Sigmoid colon (tissue), 7 donors: Measurements from ENCODE around the gene OPCML. TPM values are rescaled to one million over a fixed set of nuclear protein-coding genes. Genes with fewer than 3 reads are reported as not detected.

Source experiments
- DNase-seq: peaks from one replicate; pipeline ENCODE4 v3.0.0-alpha.2; 2019
- H3K27ac ChIP-seq, 4 donors: fragments of 200-600 bp; sonication (generic); one replicate each; pipeline ENCODE4 v1.5.1; 2016 to 2019; ENCODE audit warnings: mild to moderate bottlenecking in 1 of 4
- H3K27me3 ChIP-seq, 3 donors: fragments of 200-600 bp; sonication (generic); one replicate each; pipeline ENCODE4 v1.5.1; 2019; ENCODE audit warnings: mild to moderate bottlenecking in 1 of 3
- H3K36me3 ChIP-seq, 4 donors: fragments of 200-600 bp; sonication (generic); one replicate each; pipeline ENCODE4 v1.5.1; 2016 to 2019
- H3K4me1 ChIP-seq, 4 donors: fragments of 200-600 bp; sonication (generic); one replicate each; pipeline ENCODE4 v1.5.1; 2017 to 2019
- H3K4me3 ChIP-seq, 4 donors: fragments of 200-600 bp; sonication (generic); one replicate each; pipeline ENCODE4 v1.5.1; 2017 to 2019; ENCODE audit warnings: mild to moderate bottlenecking in 2 of 4, moderate library complexity in 1 of 4
- H3K9me3 ChIP-seq, 4 donors: fragments of 200-600 bp in 3 of 4; sonication (generic) in 3 of 4; one replicate each; pipeline versions ENCODE4 v1.5.1 to v1.6.1; 2013 to 2019
- EP300 ChIP-seq, 4 donors: sonication (generic); formaldehyde crosslinking; IDR thresholded peaks; one replicate each; pipeline ENCODE4 v1.6.1; 2017; ENCODE audit warnings: antibody characterized with exemption in 4 of 4
- POLR2A ChIP-seq, 2 donors: fragments of 450-650 bp; IDR thresholded peaks; one replicate each; pipeline ENCODE4 v1.6.1; 2016; ENCODE audit warnings: antibody characterized with exemption in 2 of 2, mild to moderate bottlenecking in 2 of 2, moderate library complexity in 2 of 2
- POLR2AphosphoS5 ChIP-seq, 4 donors: sonication (generic); formaldehyde crosslinking; IDR thresholded peaks; one replicate each; pipeline ENCODE4 v1.6.1; 2017; ENCODE audit warnings: antibody characterized with exemption in 4 of 4
- WGBS, 2 donors: extraction: QIAGEN DNeasy Blood & Tissue Kit; methylation state at CpG; one replicate each; pipeline ENCODE4 v1.1.7; 2013; 5-methylcytosine and 5-hydroxymethylcytosine counted together
- intact Hi-C: fragments of 100-400 bp; cut with DNase I; formaldehyde crosslinking; loops from one replicate; pipeline ENCODE4 v1.15.1; 2023
- polyA plus RNA-seq, 3 donors: library from polyadenylated mRNA; stranded (reverse); fragments of 200-250 nt; gene quantifications; one replicate each; pipeline ENCODE4 v1.2.3, GENCODE V29; 2013
- total RNA-seq, 4 donors: library from RNA; depleted of rRNA; stranded (reverse); fragments of >200 nt; gene quantifications; one replicate each; pipeline ENCODE4 v1.1.0, GENCODE V29; 2016
- TF ChIP-seq, protein P1 (sequence below), 4 experiments: fragments of 450-650 bp in 3 of 4; fragments of 200-600 bp in 1 of 4; IDR thresholded peaks; one replicate each; pipeline ENCODE4 v1.5.1; 2016 to 2019; ENCODE audit warnings: antibody characterized with exemption in 4 of 4, mild to moderate bottlenecking in 3 of 4, moderate library complexity in 2 of 4
- donor health status: healthy with polysubstance abuse.
- donor health status: Bipolar disorder and iron deficiency.
- donor health status: healthy.

The OPCML gene
- total and polyA plus RNA-seq, 7 donors, result under 0.01 to 0.14 (median 0.03) TPM; not detected in 4

- no peak overlapping the region for H3K4me3 ChIP-seq
- DNase-seq, result no peak
- intact Hi-C loops, result no loop called here
- no peak overlapping the region for H3K27ac ChIP-seq
- H3K9me3 ChIP-seq, result no peaks in the 10 kb centered on the region
- H3K36me3 ChIP-seq, result no peaks in the 10 kb centered on the region
- WGBS, 2 donors, result 77 to 78% methylated on average over 4 of the region's 4 CpGs
- no peaks in the 10 kb centered on the region for H3K27me3 ChIP-seq
- TF ChIP-seq EP300 (IDR thresholded peaks at IDR 0.05) (no peak), POLR2A (IDR thresholded peaks at IDR 0.05) (no peak), POLR2AphosphoS5 (IDR thresholded peaks at IDR 0.05) (no peak)
- TF ChIP-seq, protein P1, sequence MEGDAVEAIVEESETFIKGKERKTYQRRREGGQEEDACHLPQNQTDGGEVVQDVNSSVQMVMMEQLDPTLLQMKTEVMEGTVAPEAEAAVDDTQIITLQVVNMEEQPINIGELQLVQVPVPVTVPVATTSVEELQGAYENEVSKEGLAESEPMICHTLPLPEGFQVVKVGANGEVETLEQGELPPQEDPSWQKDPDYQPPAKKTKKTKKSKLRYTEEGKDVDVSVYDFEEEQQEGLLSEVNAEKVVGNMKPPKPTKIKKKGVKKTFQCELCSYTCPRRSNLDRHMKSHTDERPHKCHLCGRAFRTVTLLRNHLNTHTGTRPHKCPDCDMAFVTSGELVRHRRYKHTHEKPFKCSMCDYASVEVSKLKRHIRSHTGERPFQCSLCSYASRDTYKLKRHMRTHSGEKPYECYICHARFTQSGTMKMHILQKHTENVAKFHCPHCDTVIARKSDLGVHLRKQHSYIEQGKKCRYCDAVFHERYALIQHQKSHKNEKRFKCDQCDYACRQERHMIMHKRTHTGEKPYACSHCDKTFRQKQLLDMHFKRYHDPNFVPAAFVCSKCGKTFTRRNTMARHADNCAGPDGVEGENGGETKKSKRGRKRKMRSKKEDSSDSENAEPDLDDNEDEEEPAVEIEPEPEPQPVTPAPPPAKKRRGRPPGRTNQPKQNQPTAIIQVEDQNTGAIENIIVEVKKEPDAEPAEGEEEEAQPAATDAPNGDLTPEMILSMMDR (IDR thresholded peaks at IDR 0.05), result no peak
- no peaks in the 10 kb centered on the region for H3K4me1 ChIP-seq
Measured at GRCh38 chr11:132523929-132524328, 1008.4 kb downstream of the OPCML start.

- TF ChIP-seq EP300 (IDR thresholded peaks at IDR 0.05), result no peak
- TF ChIP-seq, protein P1 (IDR thresholded peaks at IDR 0.05), result no peak
- TF ChIP-seq POLR2AphosphoS5 (IDR thresholded peaks at IDR 0.05), result no peak
- TF ChIP-seq POLR2A (IDR thresholded peaks at IDR 0.05), result no peak
- no peaks in the 10 kb centered on the region for H3K27me3 ChIP-seq
- H3K4me1 ChIP-seq, result no peaks in the 10 kb centered on the region
- intact Hi-C loops, result no loop called here
- no peaks in the 10 kb centered on the region for H3K9me3 ChIP-seq
- 90 to 93% methylated on average over 1 of the region's 1 CpG for WGBS, 2 donors
- H3K27ac ChIP-seq, result no peak overlapping the region
- H3K36me3 ChIP-seq, result no peaks in the 10 kb centered on the region
- H3K4me3 ChIP-seq, result no peak overlapping the region
- DNase-seq, result no peak
Measured at GRCh38 chr11:132520199-132520598, 1012.1 kb downstream of the OPCML start.

- intact Hi-C loops, result no loop called here
- DNase-seq, result no peak
- Histone ChIP-seq H3K36me3 (no peaks in the 10 kb centered on the region), H3K27me3 (no peaks in the 10 kb centered on the region), H3K27ac (no peak overlapping the region), H3K4me1 (no peaks in the 10 kb centered on the region), H3K9me3 (no peaks in the 10 kb centered on the region), H3K4me3 (no peak overlapping the region)
- 68 to 75% methylated on average over 6 of the region's 6 CpGs for WGBS, 2 donors
- no peak for TF ChIP-seq POLR2A (IDR thresholded peaks at IDR 0.05)
Measured at GRCh38 chr11:132519241-132519815, 1013.0 kb downstream of the OPCML start.

GRCh38 chr11:132504501-132505041, 1027.7 kb downstream of the OPCML start:
- no peak for DNase-seq
- Histone ChIP-seq H3K27ac (no peak overlapping the region), H3K9me3 (peaks cover 0 to 2% (median 0%) of the 10 kb centered on the region in 4 donors), H3K36me3 (no peaks in the 10 kb centered on the region), H3K27me3 (peaks cover 0 to 16% (median 0%) of the 10 kb centered on the region in 3 donors), H3K4me1 (no peaks in the 10 kb centered on the region), H3K4me3 (no peak overlapping the region)
- intact Hi-C loops, result no loop called here
- WGBS, 2 donors, result 69 to 72% methylated on average over 8 of the region's 8 CpGs
- TF ChIP-seq POLR2AphosphoS5 (IDR thresholded peaks at IDR 0.05) (no peak), EP300 (IDR thresholded peaks at IDR 0.05) (no peak)

DNA sequence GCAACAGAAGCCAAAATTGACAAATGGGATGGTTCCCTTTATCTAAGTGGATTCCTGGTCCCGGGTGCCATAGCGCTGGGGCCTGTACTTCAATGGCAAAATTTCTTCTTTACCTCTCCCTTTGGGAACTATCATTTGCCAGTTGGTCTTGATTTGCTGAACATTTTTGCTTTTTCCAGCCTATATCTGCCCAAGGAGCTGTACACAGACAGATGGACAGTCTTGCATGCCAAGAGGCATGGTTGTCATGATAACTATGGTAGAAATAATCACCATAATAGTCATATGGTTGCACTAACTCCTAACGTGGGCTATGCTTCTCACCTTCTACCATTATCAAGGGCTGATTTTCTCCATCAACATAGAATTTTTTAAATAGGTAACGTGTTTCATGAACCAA, 1030.9 kb downstream of the OPCML start:
- Histone ChIP-seq H3K36me3 (no peaks in the 10 kb centered on the region), H3K4me1 (no peaks in the 10 kb centered on the region), H3K4me3 (no peak overlapping the region), H3K9me3 (no peaks in the 10 kb centered on the region), H3K27ac (no peak overlapping the region), H3K27me3 (peaks cover 0 to 16% (median 0%) of the 10 kb centered on the region in 3 donors)
- intact Hi-C loops, result no loop called here
- DNase-seq, result no peak
- 77 to 86% methylated on average over 4 of the region's 4 CpGs for WGBS, 2 donors
- TF ChIP-seq POLR2AphosphoS5 (IDR thresholded peaks at IDR 0.05), result no peak
- no peak for TF ChIP-seq POLR2A (IDR thresholded peaks at IDR 0.05)
- TF ChIP-seq, protein P1 (IDR thresholded peaks at IDR 0.05), result no peak
- TF ChIP-seq EP300 (IDR thresholded peaks at IDR 0.05), result no peak

DNA sequence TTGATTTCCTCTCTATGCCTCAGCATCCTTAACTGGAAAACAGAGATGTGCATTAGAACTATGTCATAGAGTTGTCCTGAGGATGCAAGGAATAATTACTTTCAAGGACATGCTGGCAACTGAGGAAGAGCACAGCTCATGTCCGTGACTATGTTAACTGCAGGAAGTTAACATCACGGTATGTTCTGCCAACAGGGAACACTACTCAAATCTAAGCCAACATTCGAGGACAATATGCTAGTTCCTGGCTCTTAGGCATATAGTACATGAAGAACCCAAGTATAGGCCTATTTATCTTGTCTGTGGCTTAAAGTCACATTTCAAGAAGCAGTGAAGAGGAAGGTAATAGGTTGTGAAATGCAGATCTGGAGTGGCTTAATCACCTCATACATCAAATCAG, 1032.6 kb downstream of the OPCML start:
- TF ChIP-seq POLR2A (IDR thresholded peaks at IDR 0.05) (no peak), EP300 (IDR thresholded peaks at IDR 0.05) (no peak), POLR2AphosphoS5 (IDR thresholded peaks at IDR 0.05) (no peak)
- TF ChIP-seq, protein P1 (IDR thresholded peaks at IDR 0.05), result no peak

More for the DNA sequence above, 1032.6 kb downstream of the OPCML start:
- Histone ChIP-seq H3K27me3 (peaks cover 0 to 14% (median 0%) of the 10 kb centered on the region in 3 donors), H3K27ac (no peak overlapping the region), H3K4me1 (no peaks in the 10 kb centered on the region), H3K9me3 (no peaks in the 10 kb centered on the region), H3K36me3 (no peaks in the 10 kb centered on the region), H3K4me3 (no peak overlapping the region)
- intact Hi-C loops, result no loop called here
- DNase-seq, result no peak
- 73 to 81% methylated on average over 3 of the region's 3 CpGs for WGBS, 2 donors
